HG03558 (cell line): ENCODE measurements around the gene RGS14.
"Not testable (repeated sequence)": the region's sequence is repeated elsewhere in the genome, so short reads cannot be mapped to it uniquely, and the experiment has no call there.

Experiments used
- ATAC-seq: cut with Tn5 transposase; IDR thresholded peaks from one replicate; pipeline ENCODE4 v1.9.1; 2021; ENCODE audit warnings: moderate number of reproducible peaks; ENCODE audit not compliant: unreplicated experiment; ENCODE audit errors: extremely low read depth

The RGS14 gene

GRCh38 chr5:177344891-177345290 lies 12.8 kb upstream of the RGS14 start:
- no peak for ATAC-seq

GRCh38 chr5:177346820-177347219 lies 10.9 kb upstream of the RGS14 start:
- ATAC-seq, result no peak

- ATAC-seq, result no peak
Measured at GRCh38 chr5:177347699-177348098, 10.0 kb upstream of the RGS14 start.

GRCh38 chr5:177349362-177349647 lies 8.4 kb upstream of the RGS14 start:
- no peak for ATAC-seq

- no peak for ATAC-seq
Measured at GRCh38 chr5:177349762-177350161, 8.0 kb upstream of the RGS14 start.

GRCh38 chr5:177350776-177351391 lies 6.8 kb upstream of the RGS14 start:
- ATAC-seq, result no peak

- peak; percentile 74 for ATAC-seq
Measured at GRCh38 chr5:177351392-177352329, 6.1 kb upstream of the RGS14 start, which contains the start of gene LMAN2. TSS of gene LMAN2 (minus strand) at chr5:177351668. CDS start at chr5:177351647, 21 bp downstream.

- no peak for ATAC-seq
Measured at GRCh38 chr5:177353093-177353492, 4.6 kb upstream of the RGS14 start.

- ATAC-seq, result no peak
Measured at GRCh38 chr5:177354256-177354655, 3.5 kb upstream of the RGS14 start.

- ATAC-seq, result no peak
Measured at GRCh38 chr5:177354711-177355110, 3.0 kb upstream of the RGS14 start.

- ATAC-seq, result no peak
Measured at GRCh38 chr5:177355162-177355867, 2.4 kb upstream of the RGS14 start.

- no peak for ATAC-seq
Measured at GRCh38 chr5:177355868-177356168, 1.9 kb upstream of the RGS14 start.

GRCh38 chr5:177356746-177357145 lies 978 bp upstream of the RGS14 start:
- no peak for ATAC-seq

GRCh38 chr5:177357146-177357458 lies 622 bp upstream of the RGS14 start:
- no peak for ATAC-seq

GRCh38 chr5:177358370-177358819 lies 671 bp downstream of the RGS14 start:
- no peak for ATAC-seq

- ATAC-seq, result no peak
Measured at GRCh38 chr5:177359451-177359851, 1.7 kb downstream of the RGS14 start.

GRCh38 chr5:177359860-177360259 lies 2.1 kb downstream of the RGS14 start:
- ATAC-seq, result no peak

- not testable (repeated sequence) for ATAC-seq
Measured at GRCh38 chr5:177360740-177361139, 3.0 kb downstream of the RGS14 start.

GRCh38 chr5:177361418-177362291 lies 3.9 kb downstream of the RGS14 start:
- ATAC-seq, result no peak

GRCh38 chr5:177362292-177362609 lies 4.5 kb downstream of the RGS14 start:
- no peak for ATAC-seq
